ENCODE measurements around the gene PHTF1. TPM values are rescaled to one million over a fixed set of nuclear protein-coding genes. Genes with fewer than 3 reads are reported as not detected.

Gene PHTF1
- total RNA-seq, 4 donors from 2014 or later: 10.2 to 13.3 (median 11.8) TPM

DNA sequence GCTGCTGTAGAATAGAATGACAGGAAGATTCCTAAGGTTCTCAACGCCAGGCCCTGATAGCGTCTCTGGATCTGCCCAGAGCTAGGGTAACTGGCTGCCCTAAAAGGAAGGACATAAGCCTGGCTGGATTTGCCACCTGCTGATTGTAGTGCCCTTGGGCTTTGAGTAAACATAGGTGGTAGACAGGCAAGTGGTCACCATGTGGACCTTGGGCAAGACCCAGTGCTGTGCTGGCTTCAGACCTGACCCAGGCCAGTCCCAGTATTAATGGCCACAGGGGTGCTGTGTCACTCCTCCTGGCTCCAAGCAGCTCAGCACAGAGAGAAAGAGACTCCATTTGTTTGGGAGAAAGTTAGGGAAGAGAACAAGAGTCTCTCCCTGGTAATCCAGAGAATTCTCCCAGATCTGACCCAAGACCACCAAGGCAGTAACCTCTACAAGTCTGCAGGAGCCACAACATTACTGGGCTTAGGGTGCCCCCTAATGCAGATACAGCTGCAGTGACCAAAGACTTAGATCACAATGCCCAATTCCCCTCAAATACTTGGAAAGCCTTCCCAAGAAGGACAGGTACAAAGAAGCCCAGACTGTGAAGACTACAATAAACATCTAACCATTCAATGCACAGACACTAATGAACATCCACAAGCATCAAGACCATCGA is 44.5 kb downstream of the PHTF1 start:
- H3K4me3 ChIP-seq: no peak overlapping the region
- no peaks in the 10 kb centered on the region for H3K9me3 ChIP-seq
- DNase-seq (ENCODE audit: extremely low spot score): no peak
- peaks cover 6 to 58% (median 29%) of the 10 kb centered on the region in 4 donors for H3K36me3 ChIP-seq
- TF ChIP-seq POLR2AphosphoS5 (IDR thresholded peaks at IDR 0.05): no peak
- TF ChIP-seq POLR2A (IDR thresholded peaks at IDR 0.05; ENCODE audit: low read depth): no peak
- TF ChIP-seq, protein P1, sequence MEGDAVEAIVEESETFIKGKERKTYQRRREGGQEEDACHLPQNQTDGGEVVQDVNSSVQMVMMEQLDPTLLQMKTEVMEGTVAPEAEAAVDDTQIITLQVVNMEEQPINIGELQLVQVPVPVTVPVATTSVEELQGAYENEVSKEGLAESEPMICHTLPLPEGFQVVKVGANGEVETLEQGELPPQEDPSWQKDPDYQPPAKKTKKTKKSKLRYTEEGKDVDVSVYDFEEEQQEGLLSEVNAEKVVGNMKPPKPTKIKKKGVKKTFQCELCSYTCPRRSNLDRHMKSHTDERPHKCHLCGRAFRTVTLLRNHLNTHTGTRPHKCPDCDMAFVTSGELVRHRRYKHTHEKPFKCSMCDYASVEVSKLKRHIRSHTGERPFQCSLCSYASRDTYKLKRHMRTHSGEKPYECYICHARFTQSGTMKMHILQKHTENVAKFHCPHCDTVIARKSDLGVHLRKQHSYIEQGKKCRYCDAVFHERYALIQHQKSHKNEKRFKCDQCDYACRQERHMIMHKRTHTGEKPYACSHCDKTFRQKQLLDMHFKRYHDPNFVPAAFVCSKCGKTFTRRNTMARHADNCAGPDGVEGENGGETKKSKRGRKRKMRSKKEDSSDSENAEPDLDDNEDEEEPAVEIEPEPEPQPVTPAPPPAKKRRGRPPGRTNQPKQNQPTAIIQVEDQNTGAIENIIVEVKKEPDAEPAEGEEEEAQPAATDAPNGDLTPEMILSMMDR (IDR thresholded peaks at IDR 0.05): no peak
- no peak for TF ChIP-seq EP300 (IDR thresholded peaks at IDR 0.05)
- no peaks in the 10 kb centered on the region for H3K4me1 ChIP-seq
- intact Hi-C loops (cut with DNase I): no loop called here
- 90% methylated on average over 3 of the region's 3 CpGs for WGBS
- no peak overlapping the region for H3K27ac ChIP-seq (replicated peaks in 1 of 4)
- H3K27me3 ChIP-seq: no peaks in the 10 kb centered on the region

DNA sequence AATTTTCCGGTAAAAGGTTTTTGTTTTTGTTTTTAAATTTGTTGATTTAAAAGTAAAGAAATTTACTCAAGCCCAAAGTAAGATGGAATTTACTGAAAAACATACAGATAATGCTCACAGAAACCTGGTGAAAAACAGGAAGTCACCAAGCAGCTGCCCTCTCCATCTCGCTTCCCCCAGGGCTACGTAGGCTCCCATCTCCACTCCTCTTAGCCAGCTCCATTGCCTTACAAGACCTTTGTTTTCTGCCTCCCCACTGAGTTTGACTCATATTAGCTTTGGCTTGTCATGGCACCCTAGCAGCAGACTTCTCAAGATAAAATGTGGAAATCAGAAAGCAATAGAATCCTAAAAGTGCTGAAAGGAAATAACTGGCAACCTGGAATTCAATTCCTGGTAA is 57.9 kb downstream of the PHTF1 start:
- 89% methylated on average over 3 of the region's 3 CpGs for WGBS
- no peaks in the 10 kb centered on the region for H3K4me1 ChIP-seq
- intact Hi-C loops (cut with DNase I): no loop called here
- TF ChIP-seq EP300 (IDR thresholded peaks at IDR 0.05): no peak
- TF ChIP-seq POLR2A (IDR thresholded peaks at IDR 0.05; ENCODE audit: low read depth): no peak
- TF ChIP-seq, protein P1 (IDR thresholded peaks at IDR 0.05): no peak
- no peak for TF ChIP-seq POLR2AphosphoS5 (IDR thresholded peaks at IDR 0.05)
- DNase-seq (ENCODE audit: extremely low spot score): no peak
- H3K27me3 ChIP-seq: no peaks in the 10 kb centered on the region
- no peaks in the 10 kb centered on the region for H3K9me3 ChIP-seq
- H3K36me3 ChIP-seq: peaks cover 0 to 35% (median 15%) of the 10 kb centered on the region in 4 donors
- no peak overlapping the region for H3K4me3 ChIP-seq
- no peak overlapping the region for H3K27ac ChIP-seq (replicated peaks in 1 of 4)

DNA sequence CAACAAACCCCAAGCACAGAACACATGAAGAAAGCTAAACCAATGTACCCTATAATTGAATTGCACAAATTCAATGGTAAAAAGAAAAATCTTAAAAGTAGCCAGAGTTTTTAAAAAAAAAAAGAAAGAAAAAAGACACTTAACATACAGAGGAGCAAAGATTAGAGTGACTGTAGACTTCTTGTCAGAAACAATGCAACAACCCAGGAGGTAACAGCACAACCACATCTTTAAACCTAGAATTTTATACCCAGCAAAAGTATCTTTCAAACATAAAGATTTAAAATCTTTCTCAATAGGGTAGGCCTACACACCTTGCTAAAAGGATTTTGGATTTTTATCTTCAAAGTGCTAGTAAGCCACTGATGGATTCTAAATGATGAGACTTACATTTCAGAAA is 64.4 kb downstream of the PHTF1 start:
- no peaks in the 10 kb centered on the region for H3K27me3 ChIP-seq
- no peak overlapping the region for H3K4me3 ChIP-seq
- DNase-seq (ENCODE audit: extremely low spot score): no peak
- peaks cover 0 to 24% (median 15%) of the 10 kb centered on the region in 4 donors for H3K36me3 ChIP-seq
- H3K4me1 ChIP-seq: no peaks in the 10 kb centered on the region
- TF ChIP-seq EP300 (IDR thresholded peaks at IDR 0.05) (no peak), POLR2A (IDR thresholded peaks at IDR 0.05; ENCODE audit: low read depth) (no peak), POLR2AphosphoS5 (IDR thresholded peaks at IDR 0.05) (no peak)
- TF ChIP-seq, protein P1 (IDR thresholded peaks at IDR 0.05): no peak
- H3K9me3 ChIP-seq: peaks cover 0 to 26% (median 15%) of the 10 kb centered on the region in 4 donors
- intact Hi-C loops (cut with DNase I): no loop called here
- H3K27ac ChIP-seq (replicated peaks in 1 of 4): no peak overlapping the region

DNA sequence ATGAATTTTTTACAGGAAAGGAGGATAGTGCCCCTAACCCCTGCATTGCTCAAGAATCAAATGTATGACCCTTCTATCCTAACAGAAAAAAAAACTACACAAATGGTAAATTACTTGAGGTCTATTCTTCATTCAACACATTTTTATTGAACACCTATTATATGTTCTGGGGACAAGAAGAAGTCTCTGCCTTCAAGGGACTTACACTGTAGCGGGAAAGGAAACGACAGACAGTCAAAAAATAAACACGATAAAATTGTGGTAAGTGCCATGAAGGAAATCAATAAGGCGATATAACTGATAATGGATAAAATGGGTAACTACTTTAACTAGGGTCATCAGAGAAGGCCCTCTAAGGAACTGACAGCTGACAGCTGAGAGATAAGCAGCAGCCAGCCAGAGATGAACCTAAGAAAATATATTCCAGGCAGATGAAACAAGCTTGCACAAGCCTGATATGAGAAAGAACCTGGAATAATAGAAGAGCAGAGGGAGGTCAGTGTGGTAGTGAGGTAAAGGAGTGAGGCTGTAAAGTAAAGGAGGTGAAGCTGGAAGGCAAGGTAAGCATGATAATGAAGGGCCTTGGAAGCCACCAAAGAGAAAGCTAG is 66.4 kb downstream of the PHTF1 start:
- WGBS: 93% methylated on average over 4 of the region's 4 CpGs
- H3K4me1 ChIP-seq: no peaks in the 10 kb centered on the region
- peaks cover 0 to 26% (median 15%) of the 10 kb centered on the region in 4 donors for H3K9me3 ChIP-seq
- H3K36me3 ChIP-seq: peaks cover 0 to 24% (median 9%) of the 10 kb centered on the region in 4 donors
- TF ChIP-seq POLR2AphosphoS5 (IDR thresholded peaks at IDR 0.05) (no peak), EP300 (IDR thresholded peaks at IDR 0.05) (no peak), POLR2A (IDR thresholded peaks at IDR 0.05; ENCODE audit: low read depth) (no peak)
- TF ChIP-seq, protein P1 (IDR thresholded peaks at IDR 0.05): no peak
- no peak overlapping the region for H3K27ac ChIP-seq (replicated peaks in 1 of 4)
- H3K4me3 ChIP-seq: no peak overlapping the region
- DNase-seq (ENCODE audit: extremely low spot score): no peak
- H3K27me3 ChIP-seq: no peaks in the 10 kb centered on the region
- intact Hi-C loops (cut with DNase I): no loop called here

Measured in esophagus muscularis mucosa (tissue), 4 donors.